Measurements from ENCODE around the gene CRYBB2.
"Not testable (repeated sequence)": the region's sequence is repeated elsewhere in the genome, so short reads cannot be mapped to it uniquely, and the experiment has no call there.

The CRYBB2 gene, protein sequence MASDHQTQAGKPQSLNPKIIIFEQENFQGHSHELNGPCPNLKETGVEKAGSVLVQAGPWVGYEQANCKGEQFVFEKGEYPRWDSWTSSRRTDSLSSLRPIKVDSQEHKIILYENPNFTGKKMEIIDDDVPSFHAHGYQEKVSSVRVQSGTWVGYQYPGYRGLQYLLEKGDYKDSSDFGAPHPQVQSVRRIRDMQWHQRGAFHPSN

GRCh38 chr22:25219211-25219689 is at the start of gene CRYBB2:
TSS of gene CRYBB2 (plus strand) at chr22:25219639. CDS start at chr22:25221430, 1,791 bp downstream.
- DNase-seq: no peak

- DNase-seq: no peak
These were observed 48.9 kb upstream of the CRYBB2 start for GRCh38 chr22:25170426-25170980.

DNA sequence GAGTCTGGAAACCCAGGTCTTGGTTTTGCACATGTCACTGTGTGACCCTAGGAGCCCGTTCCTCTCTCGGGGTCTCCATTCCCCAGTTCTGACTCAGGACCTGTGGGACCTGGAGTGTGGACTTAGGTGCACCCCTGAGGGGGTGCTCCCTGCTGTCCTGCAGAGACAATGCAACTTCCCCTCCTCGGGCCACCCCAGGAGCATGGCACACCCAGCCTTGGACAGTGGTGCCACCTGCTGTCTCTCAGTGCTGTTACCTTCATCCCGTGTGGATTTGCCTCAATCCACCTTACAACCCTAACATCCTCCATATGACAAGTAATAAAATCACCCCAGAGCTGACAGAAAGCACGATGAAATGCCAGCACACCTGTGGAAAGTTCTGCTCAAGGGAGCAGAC is 47.3 kb upstream of the CRYBB2 start:
- DNase-seq: peak; percentile 35

DNA sequence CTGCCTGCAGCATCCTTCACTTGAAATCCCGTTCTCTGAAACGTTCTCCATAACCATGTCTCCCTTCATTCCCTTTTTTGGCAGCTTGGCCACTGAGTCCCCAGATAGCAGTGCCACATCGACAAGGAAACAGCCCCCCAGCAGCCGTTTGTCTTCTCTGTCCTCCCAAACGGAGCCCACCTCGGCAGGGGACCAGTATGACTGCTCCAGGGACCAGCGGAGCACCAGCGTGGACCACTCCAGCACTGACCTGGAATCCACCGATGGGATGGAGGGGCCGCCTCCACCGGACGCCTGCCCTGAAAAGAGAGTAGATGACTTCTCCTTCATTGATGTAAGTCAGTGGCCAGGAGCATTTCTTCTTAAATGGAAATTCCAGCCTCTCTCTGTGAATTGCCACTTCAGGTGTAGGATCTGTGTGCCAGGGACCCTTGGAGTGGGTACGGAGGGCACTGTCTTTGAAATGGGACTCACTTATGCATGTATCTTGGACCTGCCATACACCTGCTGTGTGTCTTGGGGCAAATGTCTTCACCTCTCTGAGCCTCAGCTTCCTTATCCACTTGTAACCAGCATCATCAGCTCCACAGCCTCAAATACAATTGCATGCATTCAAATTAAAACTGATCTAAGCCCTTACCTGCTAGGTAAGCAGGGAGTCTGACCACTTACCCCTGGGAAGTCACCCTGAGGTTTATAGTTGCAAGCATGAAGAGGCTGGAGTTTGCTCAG is 45.1 kb upstream of the CRYBB2 start:
- no peak for DNase-seq

DNA sequence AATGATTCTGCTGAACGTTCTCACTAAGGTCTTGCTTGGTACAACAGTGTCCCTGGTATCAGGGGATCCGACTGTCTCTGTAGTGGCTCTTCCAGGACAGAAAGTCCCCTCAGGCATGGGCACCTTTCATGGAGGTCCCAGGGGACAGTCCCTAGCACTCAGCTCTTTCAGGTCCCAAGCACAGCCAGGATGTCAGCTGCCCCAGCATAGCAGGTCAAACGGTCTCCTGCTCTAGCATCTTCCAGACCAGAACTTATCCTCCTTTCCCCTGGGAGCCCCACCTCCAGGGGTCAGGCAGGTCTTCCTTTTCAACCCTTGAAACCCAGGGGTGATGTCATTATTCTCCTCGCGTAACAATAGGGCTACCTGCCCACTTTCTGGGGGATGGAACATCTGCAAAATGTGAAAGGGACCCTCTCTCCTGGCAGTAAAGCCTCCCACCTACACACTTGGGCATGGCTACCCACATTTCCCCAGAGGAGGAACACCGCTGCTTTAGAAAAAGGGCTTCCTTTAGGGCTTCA is 44.5 kb upstream of the CRYBB2 start:
- no peak for DNase-seq

DNA sequence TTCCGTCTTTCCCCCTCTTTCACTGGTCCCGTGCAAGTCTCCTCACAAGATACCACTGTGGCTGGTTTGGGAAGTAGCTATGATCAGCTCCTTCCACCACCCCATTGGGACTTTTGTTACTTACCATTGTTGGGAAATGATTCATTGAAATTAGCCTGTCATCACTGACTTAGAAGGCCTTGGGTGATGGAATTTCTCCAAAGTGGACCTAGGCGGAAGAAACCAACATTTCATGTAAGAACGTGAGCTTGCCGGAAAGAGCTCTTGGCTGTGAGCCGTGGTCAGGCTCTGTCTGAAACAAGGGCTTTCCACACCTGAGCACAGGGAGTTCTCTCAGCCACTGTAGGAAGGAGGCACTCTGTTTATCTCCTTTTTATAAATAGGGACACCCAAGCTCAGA is 43.3 kb upstream of the CRYBB2 start:
- DNase-seq: no peak

GRCh38 chr22:25176799-25177198 is 42.6 kb upstream of the CRYBB2 start:
- no peak for DNase-seq

DNA sequence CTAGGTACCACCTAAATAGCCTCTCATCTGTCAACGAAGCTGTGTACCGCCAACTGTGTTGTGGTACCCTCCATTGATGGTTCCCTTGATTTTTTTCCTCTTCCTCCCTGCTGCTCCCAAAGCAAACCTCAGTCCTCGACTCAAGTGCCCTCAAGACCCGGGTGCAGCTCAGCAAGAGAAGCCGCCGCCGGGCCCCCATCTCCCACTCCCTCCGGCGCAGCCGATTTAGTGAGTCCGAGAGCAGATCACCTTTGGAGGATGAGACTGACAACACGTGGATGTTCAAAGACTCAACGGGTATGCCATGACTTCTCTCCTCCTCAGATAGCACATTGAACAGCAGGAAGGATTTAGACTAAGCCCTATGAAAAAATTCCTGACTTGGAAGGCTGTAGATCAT is 42.2 kb upstream of the CRYBB2 start:
- no peak for DNase-seq

DNA sequence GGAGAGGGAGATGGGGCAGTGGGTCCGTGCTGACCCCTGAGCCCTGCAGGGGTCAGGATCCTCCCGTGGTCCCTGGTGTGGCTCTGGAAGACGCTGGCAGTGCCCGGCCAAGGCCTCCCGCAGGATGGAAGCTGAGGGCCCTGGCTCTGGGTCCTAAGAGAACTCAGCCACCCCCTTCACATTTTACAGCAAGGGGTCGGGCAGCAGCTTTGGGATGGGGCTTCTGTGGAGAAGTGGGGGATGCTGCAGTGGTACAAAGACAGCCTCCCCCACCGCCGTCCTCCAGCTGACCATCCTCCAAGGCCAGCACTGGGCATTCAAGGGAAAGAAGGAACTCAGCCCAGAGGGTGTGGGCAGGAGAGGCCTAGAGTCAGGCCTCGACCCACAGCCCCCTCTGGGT is 41.5 kb upstream of the CRYBB2 start:
- no peak for DNase-seq

DNA sequence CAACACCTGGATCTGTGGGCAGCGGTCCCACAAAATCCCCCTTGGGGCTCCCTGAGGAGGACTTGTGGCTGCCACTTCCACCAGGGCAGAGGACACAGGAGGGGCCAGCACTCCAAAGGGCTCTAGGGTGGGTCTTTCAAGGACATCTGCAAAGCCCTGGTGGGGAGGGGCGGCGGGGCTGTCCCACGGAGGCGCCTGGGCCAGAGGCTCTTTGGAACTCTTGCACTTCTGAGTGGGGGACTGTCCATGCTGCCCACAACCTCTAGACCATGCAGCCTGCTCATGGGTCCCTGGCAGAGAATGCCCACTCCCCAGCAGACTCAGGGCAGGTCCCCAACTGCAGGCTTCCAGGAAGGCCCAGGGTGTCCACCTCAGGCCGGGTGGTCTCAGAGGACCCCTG is 41.1 kb upstream of the CRYBB2 start:
- DNase-seq: not testable (repeated sequence)

- not testable (repeated sequence) for DNase-seq
These were observed 40.4 kb upstream of the CRYBB2 start for GRCh38 chr22:25178869-25179631.

DNA sequence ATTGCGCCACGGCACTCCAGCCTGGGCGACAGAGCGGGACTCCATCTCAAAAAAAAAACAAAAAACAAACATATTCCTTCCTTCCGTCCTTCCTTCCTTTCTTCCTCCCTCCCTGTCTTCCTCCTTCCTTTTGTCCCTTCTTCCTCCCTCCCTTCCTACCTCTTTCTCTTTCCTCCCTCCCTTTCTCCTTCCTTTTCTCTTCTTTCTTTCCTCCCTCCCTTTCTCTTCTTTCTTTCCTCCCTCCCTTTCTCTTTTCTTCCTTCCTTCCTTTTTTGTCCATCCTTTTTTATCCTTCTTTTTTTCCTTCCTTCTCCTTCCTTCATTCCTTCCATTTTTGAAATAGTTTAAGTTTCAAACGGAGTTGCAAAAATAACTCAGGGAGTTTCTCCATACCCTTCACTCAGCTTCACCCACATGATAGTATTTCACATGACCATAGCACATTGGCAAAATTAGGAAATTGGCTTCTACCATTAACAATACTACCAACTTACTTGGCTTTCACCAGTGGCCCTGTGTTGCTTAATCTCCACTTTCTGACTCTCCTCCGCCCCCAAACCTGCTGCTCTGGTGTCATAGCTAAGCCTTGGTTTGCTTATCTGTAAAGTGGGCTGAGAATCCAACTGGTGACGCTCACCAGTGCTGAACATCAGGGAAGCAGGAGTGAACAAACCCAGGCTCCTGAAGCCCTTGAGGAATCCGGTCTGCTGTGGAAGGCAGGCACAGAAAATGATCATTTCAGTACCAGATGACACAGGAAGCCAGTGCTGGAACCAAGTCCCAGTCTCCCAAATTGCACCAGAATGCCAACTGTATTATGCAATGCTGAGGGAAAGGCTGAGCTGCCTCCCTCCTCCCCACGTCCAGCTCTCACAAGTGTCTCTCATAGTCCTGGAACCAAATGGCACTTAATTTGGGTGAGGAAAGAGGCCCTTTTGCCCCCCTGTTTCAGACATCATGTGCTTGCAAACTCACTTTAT is 37.0 kb upstream of the CRYBB2 start:
- no peak for DNase-seq

GRCh38 chr22:25183949-25184619 is 35.4 kb upstream of the CRYBB2 start:
- no peak for DNase-seq

- no peak for DNase-seq
These were observed 33.3 kb upstream of the CRYBB2 start for GRCh38 chr22:25186140-25186539.

DNA sequence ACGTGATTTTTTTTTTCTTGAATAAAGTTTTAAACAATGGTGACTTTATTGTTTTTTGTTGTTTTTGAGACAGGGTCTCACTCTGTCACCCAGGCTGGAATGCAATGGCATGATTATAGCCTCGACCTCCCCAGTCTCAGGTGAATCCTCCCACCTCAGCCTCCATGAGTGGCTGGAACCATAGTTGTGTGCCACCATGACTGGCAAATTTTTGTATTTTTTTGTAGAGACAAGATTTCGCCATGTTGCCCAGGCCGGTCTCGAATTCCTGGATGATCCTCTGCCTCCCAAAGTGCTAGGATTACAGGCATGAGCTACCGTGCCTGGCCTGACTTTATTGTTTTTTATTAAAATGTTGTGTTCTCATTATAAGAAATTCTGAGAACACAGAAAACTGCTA is 32.0 kb upstream of the CRYBB2 start:
- no peak for DNase-seq

- no peak for DNase-seq
These were observed 27.0 kb upstream of the CRYBB2 start for GRCh38 chr22:25192406-25192805.

GRCh38 chr22:25193130-25193529 is 26.3 kb upstream of the CRYBB2 start:
- no peak for DNase-seq

DNA sequence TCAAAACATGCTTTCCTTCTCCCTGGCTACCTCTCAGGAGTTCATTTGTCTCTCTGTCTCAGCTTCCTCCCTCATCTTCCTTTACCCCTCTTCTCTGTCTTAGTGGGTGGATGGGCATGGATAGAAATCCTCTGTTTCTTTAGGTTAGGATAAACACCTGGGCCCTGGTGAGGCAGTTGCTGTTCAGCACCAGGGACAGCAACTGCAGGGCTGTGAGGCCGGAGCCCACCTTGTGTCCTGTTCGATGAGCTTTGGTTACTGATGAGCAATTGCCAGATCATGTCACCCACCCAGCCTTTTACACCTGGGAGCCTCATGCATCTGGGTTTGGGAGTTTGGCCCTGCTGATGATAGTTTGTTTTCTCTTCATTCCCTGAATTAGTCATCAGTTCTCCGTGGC is 25.9 kb upstream of the CRYBB2 start:
- DNase-seq: no peak

DNA sequence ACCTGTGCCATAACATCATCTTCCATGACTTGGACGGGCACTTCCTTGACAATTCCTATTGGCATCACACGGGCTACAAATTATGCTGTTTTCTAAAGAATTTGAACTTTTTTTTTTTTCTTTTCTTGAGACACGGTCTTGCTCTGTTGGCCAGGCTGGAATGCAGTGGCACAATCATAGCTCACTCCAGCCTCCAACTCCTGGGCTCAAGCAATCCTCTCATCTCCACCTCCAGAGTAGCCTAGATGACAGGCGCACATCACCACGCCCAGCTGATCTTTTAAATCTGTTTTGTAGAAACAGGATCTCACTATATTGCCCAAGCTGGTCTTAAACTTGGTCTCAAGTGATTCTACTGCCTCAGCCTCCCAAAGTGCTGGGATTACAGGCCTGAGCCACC is 23.1 kb upstream of the CRYBB2 start:
- DNase-seq: no peak

DNA sequence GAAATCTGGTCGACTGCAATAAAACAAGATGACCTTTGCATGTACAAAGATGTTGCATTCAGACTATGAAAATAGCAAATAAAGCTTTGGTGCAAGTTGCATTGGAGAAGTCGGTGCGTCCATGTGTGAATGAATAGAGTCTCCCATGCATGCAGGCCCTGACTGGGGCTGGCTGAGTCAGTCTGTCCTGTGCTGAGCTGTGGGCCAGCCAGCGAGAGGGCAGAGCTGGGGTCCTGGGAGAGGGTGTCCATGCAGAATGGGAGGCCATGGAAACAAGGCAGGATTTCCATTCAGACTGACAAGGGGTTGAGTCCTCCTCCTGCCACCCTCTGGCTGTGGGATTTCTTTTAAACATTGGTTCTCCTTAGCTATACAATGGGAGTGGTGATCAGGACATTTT is 22.1 kb upstream of the CRYBB2 start:
- no peak for DNase-seq

- DNase-seq: no peak
These were observed 19.5 kb upstream of the CRYBB2 start, which contains the start of gene CRYBB3 for GRCh38 chr22:25199731-25200520. TSS of gene CRYBB3 (plus strand) at chr22:25199858. CDS start at chr22:25201397, 1,539 bp downstream.
